Activated B cell treated with CpG ODN at 0.5 μM for 24 hours (primary cell): ENCODE results near the gene TBXAS1. TPM values are rescaled to one million over a fixed set of nuclear protein-coding genes. Genes with fewer than 3 reads are reported as not detected.

ENCODE experiments used
- ATAC-seq: fragments of 200-7000 bp; cut with Tn5 transposase; one replicate; pipeline ENCODE4 v1.10.0; 2021; ENCODE audit warnings: low read depth, mild to moderate bottlenecking, moderate library complexity
- CTCF ChIA-PET: fragments of 350-600 bp; sonication (Branson Sonifier 250); formaldehyde crosslinking; loops from one replicate; lab custom pipeline; 2021; ENCODE audit warnings: antibody characterized with exemption; lab: Charles Lee
- POLR2A ChIA-PET: fragments of 350-600 bp; sonication (Branson Sonifier 250); formaldehyde crosslinking; loops from one replicate; lab custom pipeline; 2021; ENCODE audit warnings: antibody characterized with exemption; lab: Charles Lee
- DNase-seq: peaks from one replicate; pipeline ENCODE4 v3.0.0; 2022
- H3K27ac Mint-ChIP-seq: one replicate; pipeline ENCODE4 v1.8.0; 2020; ENCODE audit warnings: mixed read lengths
- H3K27me3 Mint-ChIP-seq: one replicate; pipeline ENCODE4 v1.8.0; 2021; ENCODE audit warnings: mixed read lengths
- H3K36me3 Mint-ChIP-seq: one replicate; pipeline ENCODE4 v1.8.0; 2021; ENCODE audit warnings: low read depth, mixed read lengths
- H3K4me1 Mint-ChIP-seq: one replicate; pipeline ENCODE4 v1.8.0; 2021; ENCODE audit warnings: mixed read lengths
- H3K4me3 Mint-ChIP-seq: one replicate; pipeline ENCODE4 v1.8.0; 2020; ENCODE audit warnings: mild to moderate bottlenecking, mixed read lengths
- H3K9me3 Mint-ChIP-seq: one replicate; pipeline ENCODE4 v1.8.0; 2020; ENCODE audit warnings: mixed read lengths
- intact Hi-C: fragments of 100-400 bp; cut with micrococcal nuclease; formaldehyde crosslinking; loops from one replicate; pipeline ENCODE4 v1.15.1; 2024
- total RNA-seq: library from RNA; stranded (reverse); gene quantifications from 2 replicates; pipeline ENCODE4 v1.2.3, GENCODE V29; 2022
- TF ChIP-seq, protein P1 (sequence below): fragments of 200-600 bp; IDR thresholded peaks from one replicate; pipeline ENCODE4 v1.8.0; 2022; ENCODE audit warnings: antibody characterized with exemption, mild to moderate bottlenecking

The TBXAS1 gene
- total RNA-seq, 1 donor from 2014 or later: 3.8 TPM

- DNase-seq: no peak
- ATAC-seq: no peak
- TF ChIP-seq, protein P1, sequence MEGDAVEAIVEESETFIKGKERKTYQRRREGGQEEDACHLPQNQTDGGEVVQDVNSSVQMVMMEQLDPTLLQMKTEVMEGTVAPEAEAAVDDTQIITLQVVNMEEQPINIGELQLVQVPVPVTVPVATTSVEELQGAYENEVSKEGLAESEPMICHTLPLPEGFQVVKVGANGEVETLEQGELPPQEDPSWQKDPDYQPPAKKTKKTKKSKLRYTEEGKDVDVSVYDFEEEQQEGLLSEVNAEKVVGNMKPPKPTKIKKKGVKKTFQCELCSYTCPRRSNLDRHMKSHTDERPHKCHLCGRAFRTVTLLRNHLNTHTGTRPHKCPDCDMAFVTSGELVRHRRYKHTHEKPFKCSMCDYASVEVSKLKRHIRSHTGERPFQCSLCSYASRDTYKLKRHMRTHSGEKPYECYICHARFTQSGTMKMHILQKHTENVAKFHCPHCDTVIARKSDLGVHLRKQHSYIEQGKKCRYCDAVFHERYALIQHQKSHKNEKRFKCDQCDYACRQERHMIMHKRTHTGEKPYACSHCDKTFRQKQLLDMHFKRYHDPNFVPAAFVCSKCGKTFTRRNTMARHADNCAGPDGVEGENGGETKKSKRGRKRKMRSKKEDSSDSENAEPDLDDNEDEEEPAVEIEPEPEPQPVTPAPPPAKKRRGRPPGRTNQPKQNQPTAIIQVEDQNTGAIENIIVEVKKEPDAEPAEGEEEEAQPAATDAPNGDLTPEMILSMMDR: no peak
- H3K4me1 Mint-ChIP-seq: no peaks in the 10 kb centered on the region
- H3K9me3 Mint-ChIP-seq: no peaks in the 10 kb centered on the region
- CTCF ChIA-PET: no interaction called here
- intact Hi-C loops: no loop called here
- POLR2A ChIA-PET: no interaction called here
- no peak overlapping the region for H3K4me3 Mint-ChIP-seq
- no peak overlapping the region for H3K27ac Mint-ChIP-seq
- H3K27me3 Mint-ChIP-seq: no peaks in the 10 kb centered on the region
- H3K36me3 Mint-ChIP-seq: peaks cover 97% of the 10 kb centered on the region
Measured at GRCh38 chr7:140042386-140042670, 213.3 kb downstream of the TBXAS1 start.

GRCh38 chr7:140044251-140044650, 215.2 kb downstream of the TBXAS1 start:
- Mint-ChIP-seq H3K27me3 (no peaks in the 10 kb centered on the region), H3K27ac (no peak overlapping the region), H3K4me3 (no peak overlapping the region), H3K4me1 (peaks cover 3% of the 10 kb centered on the region), H3K9me3 (no peaks in the 10 kb centered on the region), H3K36me3 (peaks cover 86% of the 10 kb centered on the region)
- TF ChIP-seq, protein P1: no peak
- intact Hi-C loops: no loop called here
- POLR2A ChIA-PET: no interaction called here
- ATAC-seq: no peak
- DNase-seq: no peak
- CTCF ChIA-PET: interaction anchor here (0.6 kb wide), 1 partner anchor 645 kb away, joined by 3 read pairs; no protein-coding TSS in a partner anchor

- ATAC-seq: no peak
- peaks cover 82% of the 10 kb centered on the region for H3K36me3 Mint-ChIP-seq
- intact Hi-C loops: no loop called here
- TF ChIP-seq, protein P1: no peak
- ChIA-PET CTCF (no interaction called here), POLR2A (no interaction called here)
- H3K4me1 Mint-ChIP-seq: peaks cover 6% of the 10 kb centered on the region
- H3K27me3 Mint-ChIP-seq: no peaks in the 10 kb centered on the region
- no peak overlapping the region for H3K27ac Mint-ChIP-seq
- no peaks in the 10 kb centered on the region for H3K9me3 Mint-ChIP-seq
- DNase-seq: no peak
- no peak overlapping the region for H3K4me3 Mint-ChIP-seq
Measured at GRCh38 chr7:140045697-140046096, 216.6 kb downstream of the TBXAS1 start.

GRCh38 chr7:140047197-140047596, 218.1 kb downstream of the TBXAS1 start:
- ATAC-seq: no peak
- ChIA-PET POLR2A (no interaction called here), CTCF (no interaction called here)
- no peak overlapping the region for H3K27ac Mint-ChIP-seq
- intact Hi-C loops: no loop called here
- peaks cover 73% of the 10 kb centered on the region for H3K36me3 Mint-ChIP-seq
- TF ChIP-seq, protein P1: no peak
- H3K4me1 Mint-ChIP-seq: peaks cover 13% of the 10 kb centered on the region
- no peaks in the 10 kb centered on the region for H3K9me3 Mint-ChIP-seq
- DNase-seq: no peak
- H3K4me3 Mint-ChIP-seq: no peak overlapping the region
- no peaks in the 10 kb centered on the region for H3K27me3 Mint-ChIP-seq

- intact Hi-C loops: no loop called here
- H3K27ac Mint-ChIP-seq: no peak overlapping the region
- peaks cover 23% of the 10 kb centered on the region for H3K4me1 Mint-ChIP-seq
- DNase-seq (no peak), ATAC-seq (no peak)
- ChIA-PET POLR2A (no interaction called here), CTCF (no interaction called here)
- no peak overlapping the region for H3K4me3 Mint-ChIP-seq
- TF ChIP-seq, protein P1: no peak
- no peaks in the 10 kb centered on the region for H3K9me3 Mint-ChIP-seq
- H3K27me3 Mint-ChIP-seq: no peaks in the 10 kb centered on the region
- H3K36me3 Mint-ChIP-seq: peaks cover 71% of the 10 kb centered on the region
Measured at GRCh38 chr7:140048138-140048537, 219.1 kb downstream of the TBXAS1 start.
